ENCODE measurements around the gene ELMO1. TPM values are rescaled to one million over a fixed set of nuclear protein-coding genes. Genes with fewer than 3 reads are reported as not detected.

The ELMO1 gene
- total and polyA plus RNA-seq, 9 donors: 8.9 to 48.9 (median 28.0) TPM

GRCh38 chr7:37430640-37431039 is 18.0 kb downstream of the ELMO1 start:
- TF ChIP-seq EP300 (IDR thresholded peaks at IDR 0.05) (no peak), POLR2A (IDR thresholded peaks at IDR 0.05) (no peak), CTCF (IDR thresholded peaks at IDR 0.05) (no peak)
- H3K27ac ChIP-seq: no peak overlapping the region

GRCh38 chr7:37430171-37430570 is 18.5 kb downstream of the ELMO1 start:
- H3K4me3 ChIP-seq: no peak overlapping the region
- H3K27ac ChIP-seq: no peak overlapping the region
- H3K9me3 ChIP-seq: no peaks in the 10 kb centered on the region
- no peak for DNase-seq
- intact Hi-C loops (cut with DNase I): no loop called here
- H3K4me1 ChIP-seq (ENCODE audit: insufficient read depth): peaks cover 3% of the 10 kb centered on the region
- H3K36me3 ChIP-seq: no peaks in the 10 kb centered on the region
- 96 to 97% (median 97%) methylated on average over 8 of the region's 8 CpGs for WGBS, 3 donors
- no peak for TF ChIP-seq CTCF (IDR thresholded peaks at IDR 0.05)
- TF ChIP-seq POLR2A (IDR thresholded peaks at IDR 0.05): no peak
- TF ChIP-seq EP300 (IDR thresholded peaks at IDR 0.05): no peak
- H3K27me3 ChIP-seq: no peaks in the 10 kb centered on the region

More at GRCh38 chr7:37430640-37431039, 18.0 kb downstream of the ELMO1 start:
- no peak overlapping the region for H3K4me3 ChIP-seq
- H3K27me3 ChIP-seq: no peaks in the 10 kb centered on the region
- DNase-seq: no peak
- H3K4me1 ChIP-seq (ENCODE audit: insufficient read depth): peaks cover 3% of the 10 kb centered on the region
- H3K36me3 ChIP-seq: no peaks in the 10 kb centered on the region
- no peaks in the 10 kb centered on the region for H3K9me3 ChIP-seq
- intact Hi-C loops (cut with DNase I): no loop called here
- WGBS, 3 donors: 90 to 96% (median 92%) methylated on average over 6 of the region's 6 CpGs

- H3K4me3 ChIP-seq: no peak overlapping the region
- no peak for TF ChIP-seq CTCF (IDR thresholded peaks at IDR 0.05)
- TF ChIP-seq POLR2A (IDR thresholded peaks at IDR 0.05): no peak
- TF ChIP-seq EP300 (IDR thresholded peaks at IDR 0.05): no peak
- H3K4me1 ChIP-seq (ENCODE audit: insufficient read depth): no peaks in the 10 kb centered on the region
- H3K9me3 ChIP-seq: no peaks in the 10 kb centered on the region
- no peak overlapping the region for H3K27ac ChIP-seq
- no peaks in the 10 kb centered on the region for H3K36me3 ChIP-seq
- DNase-seq: no peak
- intact Hi-C loops (cut with DNase I): no loop called here
- H3K27me3 ChIP-seq: no peaks in the 10 kb centered on the region
Observed at GRCh38 chr7:37429435-37429791, 19.3 kb downstream of the ELMO1 start.

DNA sequence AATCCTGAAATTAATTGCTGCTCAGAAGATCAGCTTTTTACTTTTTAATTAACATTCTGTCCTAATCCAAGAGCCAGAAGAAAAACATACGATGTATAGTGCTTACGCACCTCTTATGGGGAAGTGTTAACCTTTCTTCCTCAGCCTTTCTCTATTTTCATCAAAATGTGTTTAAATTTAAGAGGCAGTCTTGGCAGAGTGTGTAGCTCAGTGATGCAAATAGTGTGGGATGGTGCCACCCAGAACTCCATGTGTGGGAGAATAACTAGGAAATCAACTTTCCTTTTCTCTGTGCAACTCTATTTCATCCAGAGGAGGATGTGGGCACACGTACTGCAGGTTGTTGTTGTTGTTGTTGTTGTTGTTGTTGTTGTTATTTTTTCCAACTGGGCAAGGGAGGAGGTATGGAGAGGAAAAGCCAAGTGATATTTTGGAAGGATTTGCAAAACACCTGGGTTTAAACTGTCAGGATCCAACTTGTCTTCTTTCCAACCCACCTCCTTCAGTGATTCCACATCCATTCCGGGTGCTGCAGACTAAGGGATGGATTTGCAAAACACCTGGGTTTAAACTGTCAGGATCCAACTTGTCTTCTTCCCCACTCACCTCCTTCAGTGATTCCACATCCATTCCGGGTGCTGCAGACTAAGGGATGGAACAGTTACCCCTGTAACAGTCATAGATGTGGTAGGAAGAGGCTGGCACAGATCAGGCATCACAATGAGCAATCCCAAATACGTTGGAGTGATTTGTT is 19.8 kb downstream of the ELMO1 start:
- no peak overlapping the region for H3K4me3 ChIP-seq
- WGBS, 3 donors: 83 to 90% (median 88%) methylated on average over 6 of the region's 6 CpGs
- no peak for DNase-seq
- H3K27me3 ChIP-seq: no peaks in the 10 kb centered on the region
- no peaks in the 10 kb centered on the region for H3K4me1 ChIP-seq (ENCODE audit: insufficient read depth)
- intact Hi-C loops (cut with DNase I): no loop called here
- no peak overlapping the region for H3K27ac ChIP-seq
- no peaks in the 10 kb centered on the region for H3K36me3 ChIP-seq
- TF ChIP-seq CTCF (IDR thresholded peaks at IDR 0.05): no peak
- no peak for TF ChIP-seq EP300 (IDR thresholded peaks at IDR 0.05)
- no peaks in the 10 kb centered on the region for H3K9me3 ChIP-seq

Data from ovary (tissue), 9 donors.